Measurements from ENCODE around the gene FSHB.

- TF ChIP-seq, protein P1, sequence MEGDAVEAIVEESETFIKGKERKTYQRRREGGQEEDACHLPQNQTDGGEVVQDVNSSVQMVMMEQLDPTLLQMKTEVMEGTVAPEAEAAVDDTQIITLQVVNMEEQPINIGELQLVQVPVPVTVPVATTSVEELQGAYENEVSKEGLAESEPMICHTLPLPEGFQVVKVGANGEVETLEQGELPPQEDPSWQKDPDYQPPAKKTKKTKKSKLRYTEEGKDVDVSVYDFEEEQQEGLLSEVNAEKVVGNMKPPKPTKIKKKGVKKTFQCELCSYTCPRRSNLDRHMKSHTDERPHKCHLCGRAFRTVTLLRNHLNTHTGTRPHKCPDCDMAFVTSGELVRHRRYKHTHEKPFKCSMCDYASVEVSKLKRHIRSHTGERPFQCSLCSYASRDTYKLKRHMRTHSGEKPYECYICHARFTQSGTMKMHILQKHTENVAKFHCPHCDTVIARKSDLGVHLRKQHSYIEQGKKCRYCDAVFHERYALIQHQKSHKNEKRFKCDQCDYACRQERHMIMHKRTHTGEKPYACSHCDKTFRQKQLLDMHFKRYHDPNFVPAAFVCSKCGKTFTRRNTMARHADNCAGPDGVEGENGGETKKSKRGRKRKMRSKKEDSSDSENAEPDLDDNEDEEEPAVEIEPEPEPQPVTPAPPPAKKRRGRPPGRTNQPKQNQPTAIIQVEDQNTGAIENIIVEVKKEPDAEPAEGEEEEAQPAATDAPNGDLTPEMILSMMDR (IDR thresholded peaks at IDR 0.05): no peak
- no peak for TF ChIP-seq POLR2A (IDR thresholded peaks at IDR 0.05)
Observed at GRCh38 chr11:30255637-30256036, 24.8 kb downstream of the FSHB start.
